BJ (cell line): ENCODE measurements around the gene ABLIM1. TPM values are rescaled to one million over a fixed set of nuclear protein-coding genes. Genes with fewer than 3 reads are reported as not detected.

Source experiments
- CTCF ChIA-PET: fragments of 350-600 bp; formaldehyde crosslinking; extraction: SDS; loops from one replicate; lab custom pipeline; 2021; ENCODE audit warnings: antibody characterized with exemption, inconsistent platforms; lab: Yijun Ruan, JAX
- POLR2A ChIA-PET: fragments of 300-600 bp; sonication (Branson Sonifier 250); formaldehyde crosslinking; extraction: SDS; loops from one replicate; lab custom pipeline; 2021; ENCODE audit warnings: antibody characterized with exemption; lab: Charles Lee
- DNase-seq: peaks from one replicate; pipeline ENCODE4 v3.0.0-alpha.2; 2011; ENCODE audit warnings: low read depth
- H3K27me3 ChIP-seq: 2 replicates; pipeline ENCODE4 v1.6.0; 2011; ENCODE audit warnings: low read length; ENCODE audit not compliant: control insufficient read depth, insufficient read depth
- H3K36me3 ChIP-seq: 2 replicates; pipeline ENCODE4 v1.5.1; 2011; ENCODE audit warnings: low read length; ENCODE audit not compliant: control insufficient read depth, insufficient read depth
- H3K4me3 ChIP-seq: 2 replicates; pipeline ENCODE4 v1.5.1; 2011; ENCODE audit warnings: low read depth, mild to moderate bottlenecking, control low read depth, low read length
- polyA plus RNA-seq: library from polyadenylated mRNA; depleted of rRNA; stranded (reverse); fragments of >200 nt; gene quantifications from 2 replicates; pipeline ENCODE4 v1.2.3, GENCODE V29; 2011
- TF ChIP-seq, protein P1 (sequence below): IDR thresholded peaks from 2 replicates; pipeline ENCODE4 v1.5.1; 2011; ENCODE audit warnings: low read depth, mild to moderate bottlenecking, control low read depth, inconsistent platforms, low read length, moderate library complexity; ENCODE audit not compliant: insufficient read depth

ABLIM1 gene
- polyA plus RNA-seq, 1 experiment, result 14.4 TPM

- no peak for DNase-seq
- POLR2A ChIA-PET, result no interaction called here
- TF ChIP-seq, protein P1, sequence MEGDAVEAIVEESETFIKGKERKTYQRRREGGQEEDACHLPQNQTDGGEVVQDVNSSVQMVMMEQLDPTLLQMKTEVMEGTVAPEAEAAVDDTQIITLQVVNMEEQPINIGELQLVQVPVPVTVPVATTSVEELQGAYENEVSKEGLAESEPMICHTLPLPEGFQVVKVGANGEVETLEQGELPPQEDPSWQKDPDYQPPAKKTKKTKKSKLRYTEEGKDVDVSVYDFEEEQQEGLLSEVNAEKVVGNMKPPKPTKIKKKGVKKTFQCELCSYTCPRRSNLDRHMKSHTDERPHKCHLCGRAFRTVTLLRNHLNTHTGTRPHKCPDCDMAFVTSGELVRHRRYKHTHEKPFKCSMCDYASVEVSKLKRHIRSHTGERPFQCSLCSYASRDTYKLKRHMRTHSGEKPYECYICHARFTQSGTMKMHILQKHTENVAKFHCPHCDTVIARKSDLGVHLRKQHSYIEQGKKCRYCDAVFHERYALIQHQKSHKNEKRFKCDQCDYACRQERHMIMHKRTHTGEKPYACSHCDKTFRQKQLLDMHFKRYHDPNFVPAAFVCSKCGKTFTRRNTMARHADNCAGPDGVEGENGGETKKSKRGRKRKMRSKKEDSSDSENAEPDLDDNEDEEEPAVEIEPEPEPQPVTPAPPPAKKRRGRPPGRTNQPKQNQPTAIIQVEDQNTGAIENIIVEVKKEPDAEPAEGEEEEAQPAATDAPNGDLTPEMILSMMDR, result no peak
- Histone ChIP-seq H3K4me3 (no peak overlapping the region), H3K27me3 (no peaks in the 10 kb centered on the region), H3K36me3 (no peaks in the 10 kb centered on the region)
- CTCF ChIA-PET, result no interaction called here
Observed at GRCh38 chr10:114508376-114508775, 149.7 kb downstream of the ABLIM1 start.

DNA sequence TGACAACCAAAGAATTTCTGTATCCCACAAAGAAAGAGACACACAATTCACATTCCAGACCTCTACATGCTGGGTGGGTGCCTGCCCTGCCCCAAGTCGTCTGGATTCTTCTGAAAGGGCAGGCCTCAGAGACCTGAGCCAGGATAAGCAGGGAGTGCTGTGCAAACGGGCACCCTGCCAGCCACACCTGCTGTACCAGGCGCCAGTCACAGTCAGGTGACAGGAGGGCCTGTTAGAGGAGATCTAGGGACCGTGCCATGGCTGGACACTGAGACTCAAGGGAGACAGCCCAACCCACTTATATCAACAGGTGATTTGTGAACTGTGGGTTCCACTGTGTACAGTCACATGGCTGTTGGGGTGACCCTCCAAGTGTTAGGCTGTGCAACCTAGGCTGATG lies 150.6 kb downstream of the ABLIM1 start:
- ChIA-PET POLR2A (no interaction called here), CTCF (interaction anchor here (0.7 kb wide), 1 partner anchor 36 kb away, joined by 4 read pairs; no protein-coding TSS in a partner anchor)
- TF ChIP-seq, protein P1, result no peak
- Histone ChIP-seq H3K36me3 (no peaks in the 10 kb centered on the region), H3K4me3 (no peak overlapping the region), H3K27me3 (no peaks in the 10 kb centered on the region)
- DNase-seq, result no peak

DNA sequence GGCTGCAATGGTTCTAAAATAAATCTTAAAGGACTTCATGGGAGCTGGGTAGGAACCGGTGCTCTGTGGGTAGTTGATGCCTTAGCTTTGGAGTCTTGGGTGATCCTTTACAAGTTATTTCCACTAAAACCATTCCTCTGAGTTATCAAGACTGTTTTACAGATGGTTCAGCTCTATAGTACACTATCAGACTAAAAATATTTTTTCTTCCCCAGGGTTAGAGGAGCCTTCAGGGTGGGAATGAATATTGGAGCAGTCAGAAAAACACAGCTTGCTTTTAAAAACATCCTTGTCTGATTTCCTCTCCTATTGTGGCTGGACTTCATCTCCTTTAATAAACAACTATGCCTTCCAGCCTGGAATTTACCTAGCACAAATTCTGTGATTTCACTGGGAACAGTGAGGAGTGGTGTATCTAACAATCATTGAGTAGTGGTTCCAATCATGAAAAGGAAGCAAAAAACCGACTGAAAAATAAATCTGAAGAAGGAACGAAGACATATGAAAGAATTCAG lies 151.1 kb downstream of the ABLIM1 start:
- Histone ChIP-seq H3K36me3 (no peaks in the 10 kb centered on the region), H3K4me3 (no peak overlapping the region), H3K27me3 (no peaks in the 10 kb centered on the region)
- DNase-seq, result no peak
- ChIA-PET POLR2A (no interaction called here), CTCF (interaction anchor here (0.7 kb wide), 2 partner anchors 36 to 249 kb away, joined by 3 to 4 read pairs; no protein-coding TSS in a partner anchor)
- TF ChIP-seq, protein P1, result no peak

GRCh38 chr10:114504769-114505579 lies 153.1 kb downstream of the ABLIM1 start:
- H3K27me3 ChIP-seq, result no peaks in the 10 kb centered on the region
- no peaks in the 10 kb centered on the region for H3K36me3 ChIP-seq
- ChIA-PET CTCF (interaction anchor here (0.5 to 1.9 kb wide), 3 partner anchors 10 to 525 kb away, joined by 3 to 6 read pairs (median 3); no protein-coding TSS in a partner anchor), POLR2A (no interaction called here)
- TF ChIP-seq, protein P1, result no peak
- peak; percentile 69 for DNase-seq
- H3K4me3 ChIP-seq, result no peak overlapping the region

DNA sequence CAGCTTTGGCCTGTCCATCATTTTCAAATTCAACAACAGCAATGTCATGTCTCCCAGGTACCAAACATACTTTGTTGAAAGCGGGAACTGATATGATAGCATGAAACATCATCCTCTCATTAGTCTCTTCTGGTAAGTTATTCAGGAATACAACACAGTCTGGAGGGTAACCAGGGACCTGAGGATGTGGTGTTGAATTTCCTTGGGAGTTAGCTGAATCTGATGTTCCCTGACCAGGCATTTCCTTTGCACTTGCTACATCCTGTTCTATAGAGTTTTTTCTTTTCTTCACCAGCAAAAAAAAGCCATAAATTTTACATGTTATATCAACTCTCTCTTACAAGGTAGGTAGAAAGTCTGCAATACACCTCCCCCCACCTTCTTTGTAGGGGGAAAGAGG lies 156.0 kb downstream of the ABLIM1 start:
- CTCF ChIA-PET, result no interaction called here
- POLR2A ChIA-PET, result no interaction called here

More for the DNA sequence above, 156.0 kb downstream of the ABLIM1 start:
- no peak overlapping the region for H3K4me3 ChIP-seq
- TF ChIP-seq, protein P1, result no peak
- H3K27me3 ChIP-seq, result no peaks in the 10 kb centered on the region
- DNase-seq, result no peak
- H3K36me3 ChIP-seq, result no peaks in the 10 kb centered on the region
